Measurements from ENCODE around the gene LDB3.

LDB3 gene, protein sequence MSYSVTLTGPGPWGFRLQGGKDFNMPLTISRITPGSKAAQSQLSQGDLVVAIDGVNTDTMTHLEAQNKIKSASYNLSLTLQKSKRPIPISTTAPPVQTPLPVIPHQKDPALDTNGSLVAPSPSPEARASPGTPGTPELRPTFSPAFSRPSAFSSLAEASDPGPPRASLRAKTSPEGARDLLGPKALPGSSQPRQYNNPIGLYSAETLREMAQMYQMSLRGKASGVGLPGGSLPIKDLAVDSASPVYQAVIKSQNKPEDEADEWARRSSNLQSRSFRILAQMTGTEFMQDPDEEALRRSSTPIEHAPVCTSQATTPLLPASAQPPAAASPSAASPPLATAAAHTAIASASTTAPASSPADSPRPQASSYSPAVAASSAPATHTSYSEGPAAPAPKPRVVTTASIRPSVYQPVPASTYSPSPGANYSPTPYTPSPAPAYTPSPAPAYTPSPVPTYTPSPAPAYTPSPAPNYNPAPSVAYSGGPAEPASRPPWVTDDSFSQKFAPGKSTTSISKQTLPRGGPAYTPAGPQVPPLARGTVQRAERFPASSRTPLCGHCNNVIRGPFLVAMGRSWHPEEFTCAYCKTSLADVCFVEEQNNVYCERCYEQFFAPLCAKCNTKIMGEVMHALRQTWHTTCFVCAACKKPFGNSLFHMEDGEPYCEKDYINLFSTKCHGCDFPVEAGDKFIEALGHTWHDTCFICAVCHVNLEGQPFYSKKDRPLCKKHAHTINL

DNA sequence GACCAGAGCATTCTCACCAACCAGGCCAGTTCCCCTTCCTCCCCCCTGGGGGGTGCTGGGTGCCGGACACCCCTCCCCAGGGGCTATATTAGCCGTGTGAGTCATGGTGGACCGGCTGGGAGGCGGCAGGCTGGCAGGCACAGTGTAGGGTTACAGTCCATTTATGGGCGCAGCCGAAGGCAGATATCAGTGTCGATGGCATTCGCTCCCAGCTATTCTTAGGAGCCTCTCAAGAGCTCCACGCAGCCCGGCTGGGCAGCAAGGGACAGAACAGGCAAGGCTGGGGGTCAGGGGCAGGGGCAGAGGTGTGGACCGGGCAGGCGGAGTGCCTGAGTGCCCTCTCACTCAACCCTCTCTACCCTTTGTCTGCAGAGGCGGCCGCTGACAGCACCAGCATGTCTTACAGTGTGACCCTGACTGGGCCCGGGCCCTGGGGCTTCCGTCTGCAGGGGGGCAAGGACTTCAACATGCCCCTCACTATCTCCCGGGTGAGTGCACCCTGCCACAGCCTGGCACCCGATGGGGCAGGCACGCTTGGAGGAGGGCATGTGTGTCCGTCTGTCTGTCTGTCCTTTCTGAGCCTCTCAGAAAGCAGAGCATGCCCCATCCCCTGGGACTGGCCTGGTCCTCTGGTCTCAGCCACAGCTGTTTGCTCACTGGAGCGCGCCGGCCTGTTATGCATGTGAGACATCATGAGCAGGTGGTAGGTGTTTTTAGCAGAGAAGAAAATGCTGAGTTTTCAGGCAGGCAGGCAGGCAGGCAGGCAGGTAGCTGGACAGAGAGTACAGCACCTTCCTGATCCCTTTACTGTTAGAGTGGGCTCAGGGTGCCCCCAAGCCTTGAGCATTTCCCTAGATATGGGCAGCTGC, at the start of gene LDB3:
Gene LDB3 (plus strand): TSS at position 215 of the 869 bp plus-strand sequence. CDS start 181 bp downstream, at position 396.
- TF ChIP-seq, protein P1, sequence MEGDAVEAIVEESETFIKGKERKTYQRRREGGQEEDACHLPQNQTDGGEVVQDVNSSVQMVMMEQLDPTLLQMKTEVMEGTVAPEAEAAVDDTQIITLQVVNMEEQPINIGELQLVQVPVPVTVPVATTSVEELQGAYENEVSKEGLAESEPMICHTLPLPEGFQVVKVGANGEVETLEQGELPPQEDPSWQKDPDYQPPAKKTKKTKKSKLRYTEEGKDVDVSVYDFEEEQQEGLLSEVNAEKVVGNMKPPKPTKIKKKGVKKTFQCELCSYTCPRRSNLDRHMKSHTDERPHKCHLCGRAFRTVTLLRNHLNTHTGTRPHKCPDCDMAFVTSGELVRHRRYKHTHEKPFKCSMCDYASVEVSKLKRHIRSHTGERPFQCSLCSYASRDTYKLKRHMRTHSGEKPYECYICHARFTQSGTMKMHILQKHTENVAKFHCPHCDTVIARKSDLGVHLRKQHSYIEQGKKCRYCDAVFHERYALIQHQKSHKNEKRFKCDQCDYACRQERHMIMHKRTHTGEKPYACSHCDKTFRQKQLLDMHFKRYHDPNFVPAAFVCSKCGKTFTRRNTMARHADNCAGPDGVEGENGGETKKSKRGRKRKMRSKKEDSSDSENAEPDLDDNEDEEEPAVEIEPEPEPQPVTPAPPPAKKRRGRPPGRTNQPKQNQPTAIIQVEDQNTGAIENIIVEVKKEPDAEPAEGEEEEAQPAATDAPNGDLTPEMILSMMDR (IDR thresholded peaks at IDR 0.05; ENCODE audit: insufficient read depth, low read depth, low read length, missing control alignments), result no peak
- DNase-seq (ENCODE audit: low read depth), result peak; percentile 54
- no peak within 1 kb of the TSS for H3K4me3 ChIP-seq (ENCODE audit: low read depth, low read length)

DNA sequence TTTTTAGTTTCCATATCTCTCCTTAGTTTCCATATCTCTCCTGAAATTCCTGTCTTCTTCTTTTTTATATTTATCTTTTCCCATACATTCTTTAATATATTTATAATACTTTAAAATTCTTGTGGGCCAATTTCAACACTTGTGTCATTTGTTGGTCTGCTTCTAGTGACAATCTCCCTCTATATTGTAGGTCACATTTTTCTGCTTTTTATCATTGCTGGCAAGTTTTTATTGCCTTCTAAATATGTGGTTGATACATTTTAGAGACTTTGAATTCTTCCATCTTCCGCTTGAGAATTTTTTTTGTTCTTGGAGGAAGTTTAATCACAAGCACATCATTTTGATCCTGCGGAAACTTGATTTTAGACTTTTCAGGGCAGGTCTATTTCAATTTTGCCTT, 40.0 kb upstream of the LDB3 start:
- no peak for DNase-seq (ENCODE audit: low read depth)
- TF ChIP-seq, protein P1 (IDR thresholded peaks at IDR 0.05; ENCODE audit: insufficient read depth, low read depth, low read length, missing control alignments), result no peak
- no peak overlapping the region for H3K4me3 ChIP-seq (ENCODE audit: low read depth, low read length)

DNA sequence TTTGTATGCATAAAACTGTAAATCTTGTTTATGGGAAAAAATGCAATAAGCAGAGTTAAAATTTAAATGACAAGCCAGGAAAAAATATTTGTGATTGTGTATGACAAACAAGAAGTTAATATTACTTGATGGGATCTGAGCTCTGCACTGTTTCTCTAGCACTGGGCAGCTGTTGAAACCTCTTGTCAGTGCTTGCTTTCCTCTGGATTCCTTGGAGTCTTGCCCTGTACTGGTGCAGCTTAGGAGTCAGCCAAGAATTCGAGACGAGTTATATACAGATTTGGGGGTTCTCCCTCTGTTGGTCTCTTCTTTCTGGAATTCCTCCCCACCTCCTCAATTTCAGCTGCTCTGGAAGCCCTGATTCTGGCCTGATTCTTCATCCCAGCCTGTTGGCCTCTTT, 38.2 kb upstream of the LDB3 start:
- TF ChIP-seq, protein P1 (IDR thresholded peaks at IDR 0.05; ENCODE audit: insufficient read depth, low read depth, low read length, missing control alignments), result no peak
- DNase-seq (ENCODE audit: low read depth), result no peak

DNA sequence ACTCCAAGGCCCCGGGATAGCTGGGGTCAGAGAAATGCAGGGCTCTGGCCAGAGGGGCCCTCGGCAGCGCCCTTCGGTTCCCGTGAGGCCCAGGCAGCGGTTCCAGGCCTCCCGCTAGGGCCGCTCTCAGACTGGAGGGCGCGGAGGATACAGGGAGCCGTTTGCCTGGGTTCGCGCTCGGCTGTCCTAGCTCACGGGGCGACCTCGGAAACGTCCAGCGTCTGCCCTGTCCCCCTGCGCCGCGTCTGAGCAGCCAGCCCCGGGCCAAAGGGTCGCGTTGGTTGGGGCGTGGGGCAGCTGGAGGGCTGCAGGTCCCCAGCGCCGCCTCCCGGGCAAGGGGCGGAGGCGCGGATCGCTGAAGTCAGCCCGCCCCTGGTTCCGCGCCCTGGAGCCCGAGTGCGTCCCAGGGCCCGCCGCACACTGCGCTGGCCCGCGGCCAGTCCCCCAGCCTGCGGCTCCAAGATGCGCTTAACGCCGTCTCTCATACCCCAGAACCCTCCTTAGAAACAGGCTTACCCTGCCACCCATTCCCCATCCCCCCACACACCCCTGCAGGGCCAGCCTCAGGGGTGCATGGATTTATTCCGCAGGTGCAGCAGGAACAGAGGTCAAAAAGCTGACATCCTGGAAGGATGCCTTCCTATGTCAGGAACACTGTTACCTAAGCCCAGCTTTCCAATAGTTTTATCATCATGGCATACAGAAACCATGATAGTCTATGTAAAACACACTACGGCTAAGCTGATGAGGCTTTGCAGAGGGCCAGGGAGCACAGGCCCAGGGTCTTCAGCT, 36.1 kb upstream of the LDB3 start:
- H3K4me3 ChIP-seq (ENCODE audit: low read depth, low read length), result no peak overlapping the region
- TF ChIP-seq, protein P1 (IDR thresholded peaks at IDR 0.05; ENCODE audit: insufficient read depth, low read depth, low read length, missing control alignments), result no peak
- DNase-seq (ENCODE audit: low read depth), result no peak

More for the DNA sequence above, 38.2 kb upstream of the LDB3 start:
- no peak overlapping the region for H3K4me3 ChIP-seq (ENCODE audit: low read depth, low read length)

DNA sequence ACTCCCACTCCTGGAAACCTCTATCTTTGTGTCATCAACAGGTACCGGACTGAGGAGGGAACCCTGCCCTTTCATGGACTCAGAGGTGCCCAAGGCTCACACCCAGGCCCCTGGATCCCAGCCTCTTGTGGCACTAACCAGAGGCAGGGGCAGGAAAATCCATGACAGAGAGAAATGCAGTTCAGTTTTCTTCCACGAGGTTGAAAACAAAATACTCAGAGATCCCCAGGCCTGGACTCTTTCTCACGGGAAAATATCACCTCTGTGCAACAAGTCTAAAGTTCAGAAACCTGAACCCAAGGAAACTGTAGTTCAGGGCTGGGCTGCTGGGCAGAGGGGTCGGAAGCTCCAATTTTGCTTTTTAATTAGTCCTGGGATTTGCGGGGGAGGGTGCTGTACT, 35.4 kb upstream of the LDB3 start:
- no peak for DNase-seq (ENCODE audit: low read depth)
- no peak overlapping the region for H3K4me3 ChIP-seq (ENCODE audit: low read depth, low read length)
- TF ChIP-seq, protein P1 (IDR thresholded peaks at IDR 0.05; ENCODE audit: insufficient read depth, low read depth, low read length, missing control alignments), result no peak

DNA sequence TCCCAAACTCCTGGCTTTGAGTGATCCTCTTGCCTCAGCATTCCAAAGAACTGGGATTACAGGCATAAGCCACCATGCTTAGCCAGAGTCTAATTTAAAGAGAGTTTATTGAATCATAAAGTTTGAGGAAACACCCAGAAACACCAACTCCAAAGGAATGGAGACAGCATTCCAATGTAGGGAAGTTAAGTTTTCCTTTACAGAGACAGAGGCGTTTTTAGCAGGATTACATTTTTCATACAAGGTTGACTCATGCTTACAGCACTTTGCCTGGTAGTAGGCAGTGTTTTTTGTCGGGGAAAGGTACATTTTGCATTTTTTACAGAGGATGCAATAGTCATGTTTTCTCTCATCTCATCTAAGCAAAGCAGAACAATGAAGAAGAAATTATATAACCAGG, 32.9 kb upstream of the LDB3 start:
- no peak overlapping the region for H3K4me3 ChIP-seq (ENCODE audit: low read depth, low read length)
- no peak for DNase-seq (ENCODE audit: low read depth)
- TF ChIP-seq, protein P1 (IDR thresholded peaks at IDR 0.05; ENCODE audit: insufficient read depth, low read depth, low read length, missing control alignments), result no peak

All from GM12865 (cell line).